ENCODE measurements around the gene NSD2.
"Not testable (repeated sequence)": the region's sequence is repeated elsewhere in the genome, so short reads cannot be mapped to it uniquely, and the experiment has no call there.

Gene NSD2

DNA sequence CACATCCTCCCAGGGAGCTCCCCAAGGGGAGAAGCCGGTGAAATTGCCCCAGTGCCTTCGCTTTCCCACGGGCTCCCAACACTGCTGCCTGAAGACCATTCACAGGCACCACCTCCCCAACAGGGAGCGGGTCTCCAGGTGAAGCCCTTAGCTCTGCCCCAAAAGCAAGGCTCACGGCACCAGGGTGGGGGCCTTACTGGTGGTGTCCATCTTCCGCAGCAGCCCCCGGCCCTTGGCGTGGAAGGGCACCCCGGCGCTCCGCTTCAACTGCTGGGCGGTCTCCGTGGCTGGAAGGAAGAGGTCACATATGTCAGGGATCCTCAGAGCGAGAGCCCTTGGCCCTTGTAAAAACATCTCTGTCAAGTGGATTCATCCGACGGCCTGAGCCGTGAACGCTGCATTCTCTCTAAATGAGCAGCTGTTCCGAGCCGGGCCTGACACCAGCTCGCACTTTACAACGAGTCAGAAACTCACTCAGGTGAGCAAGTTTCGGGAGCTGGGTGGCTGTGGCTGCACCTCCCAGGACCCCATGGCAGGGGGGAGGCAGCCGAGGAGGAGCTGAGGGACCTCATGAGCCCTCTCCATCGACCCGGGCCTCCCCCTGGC is 116.6 kb downstream of the NSD2 start:
- DNase-seq: no peak

DNA sequence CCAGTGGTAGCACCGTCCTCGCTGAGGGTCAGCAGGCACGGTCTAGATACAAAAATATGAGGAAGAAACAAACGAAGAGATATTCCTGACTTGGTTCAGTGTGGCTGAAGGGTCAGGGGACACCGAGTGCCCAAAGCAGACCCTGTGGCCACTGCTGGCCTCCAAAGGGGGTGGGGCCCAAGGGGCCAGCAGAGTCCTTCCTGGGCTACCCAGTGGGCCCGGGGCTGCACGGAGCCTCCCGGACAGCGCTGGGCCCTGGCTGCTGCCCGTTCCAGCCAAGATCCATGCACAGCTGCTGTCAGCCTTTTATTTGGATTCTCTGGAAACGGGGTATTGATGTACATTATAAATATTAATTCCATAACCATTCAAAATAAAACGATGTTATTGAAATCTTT is 117.1 kb downstream of the NSD2 start:
- no peak for DNase-seq

DNA sequence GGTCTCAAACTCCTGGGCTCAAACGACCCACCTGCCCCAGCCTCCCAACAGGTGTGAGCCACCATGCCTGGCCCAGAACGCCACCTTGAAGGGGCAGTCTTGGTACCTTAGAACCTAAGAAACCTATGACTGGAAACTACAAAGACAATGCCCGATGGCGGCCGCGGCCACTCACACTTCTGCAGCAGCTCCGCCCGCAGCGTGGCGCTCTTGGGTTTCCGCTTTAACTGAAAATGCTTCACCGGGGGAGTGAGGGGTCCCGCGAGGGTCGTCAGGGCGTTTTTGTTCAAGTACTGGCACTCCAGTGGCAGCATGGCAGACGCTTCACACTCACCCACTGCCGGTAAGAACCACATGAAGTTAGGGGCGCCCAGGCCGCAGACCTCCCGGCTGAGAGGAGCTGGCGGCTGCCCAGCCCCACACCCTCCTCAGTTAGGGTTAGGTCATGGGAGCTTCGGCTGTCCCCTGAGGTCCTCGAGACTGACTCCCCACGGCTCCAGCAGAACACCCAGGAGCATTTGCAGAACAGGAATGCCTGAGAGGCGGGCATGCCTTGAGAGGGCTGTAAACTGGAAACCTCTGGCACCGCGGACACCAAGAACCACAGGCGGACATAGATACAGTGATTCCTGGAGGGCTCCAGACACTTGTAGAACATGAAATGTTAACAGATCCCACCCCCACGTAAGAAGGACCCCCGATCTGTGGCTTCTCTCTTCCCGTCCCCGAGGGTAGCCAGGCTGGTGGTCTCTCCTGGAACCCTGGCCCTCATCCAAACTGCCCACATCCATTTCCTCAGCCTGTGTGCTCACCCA is 118.5 kb downstream of the NSD2 start:
- no peak for DNase-seq

GRCh38 chr4:1990348-1990645 is 119.1 kb downstream of the NSD2 start:
- DNase-seq: no peak

- DNase-seq: no peak
Measured at GRCh38 chr4:1990676-1991075, 119.5 kb downstream of the NSD2 start.

GRCh38 chr4:1991087-1991486 is 119.9 kb downstream of the NSD2 start:
- no peak for DNase-seq

GRCh38 chr4:1991596-1992434 is 120.6 kb downstream of the NSD2 start:
- DNase-seq: no peak

DNA sequence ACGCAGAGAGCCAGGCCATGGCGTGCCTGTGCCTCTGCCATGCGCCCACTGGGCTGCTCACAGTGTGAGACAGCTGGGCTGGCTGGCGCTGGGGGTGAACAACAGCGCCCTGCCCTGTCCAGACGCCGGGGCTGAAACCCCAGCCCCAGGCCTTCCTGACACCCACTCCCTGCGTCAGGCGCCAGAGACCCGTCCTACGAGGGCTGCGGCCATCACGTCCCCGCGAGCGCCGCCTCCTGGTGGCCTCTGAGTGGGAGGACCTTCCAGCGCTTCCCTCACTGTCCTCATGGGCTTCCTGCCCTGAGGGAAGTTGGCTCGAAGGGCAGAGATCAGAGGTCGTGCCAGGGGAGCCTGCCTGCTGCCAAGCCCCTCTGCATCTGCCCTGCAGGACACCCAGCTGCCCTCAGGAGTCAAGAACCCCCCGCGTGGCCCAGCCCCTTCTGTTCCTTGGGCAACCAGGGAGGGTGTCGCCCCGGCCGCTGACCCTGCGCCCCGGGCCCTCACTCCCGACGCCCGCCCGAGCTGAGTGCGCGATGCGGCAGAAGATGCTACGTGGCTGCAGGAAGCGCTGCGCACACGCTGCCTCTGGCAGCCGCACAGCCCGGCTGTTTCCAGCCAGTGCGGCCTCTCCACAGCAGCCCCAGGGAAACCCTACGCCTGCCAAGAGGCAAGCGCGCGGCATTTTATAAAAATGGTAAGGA is 121.4 kb downstream of the NSD2 start:
- DNase-seq: no peak

DNA sequence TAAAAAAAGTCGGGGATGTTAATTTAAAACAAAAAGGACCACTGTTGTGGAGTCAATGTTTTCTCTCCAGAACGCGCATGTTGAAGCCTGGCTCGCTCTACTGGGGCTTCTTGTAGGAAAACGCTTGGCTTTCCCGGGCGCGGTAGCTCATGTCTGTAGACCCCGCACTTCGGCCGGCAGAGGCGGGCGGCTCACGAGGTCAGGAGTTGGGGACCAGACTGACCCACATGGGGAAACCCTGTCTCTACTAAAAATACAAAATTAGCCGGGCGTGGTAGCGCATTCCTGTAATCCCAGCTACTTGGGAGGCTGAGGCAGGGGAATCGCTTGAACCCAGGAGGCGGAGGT is 122.0 kb downstream of the NSD2 start:
- no peak for DNase-seq

DNA sequence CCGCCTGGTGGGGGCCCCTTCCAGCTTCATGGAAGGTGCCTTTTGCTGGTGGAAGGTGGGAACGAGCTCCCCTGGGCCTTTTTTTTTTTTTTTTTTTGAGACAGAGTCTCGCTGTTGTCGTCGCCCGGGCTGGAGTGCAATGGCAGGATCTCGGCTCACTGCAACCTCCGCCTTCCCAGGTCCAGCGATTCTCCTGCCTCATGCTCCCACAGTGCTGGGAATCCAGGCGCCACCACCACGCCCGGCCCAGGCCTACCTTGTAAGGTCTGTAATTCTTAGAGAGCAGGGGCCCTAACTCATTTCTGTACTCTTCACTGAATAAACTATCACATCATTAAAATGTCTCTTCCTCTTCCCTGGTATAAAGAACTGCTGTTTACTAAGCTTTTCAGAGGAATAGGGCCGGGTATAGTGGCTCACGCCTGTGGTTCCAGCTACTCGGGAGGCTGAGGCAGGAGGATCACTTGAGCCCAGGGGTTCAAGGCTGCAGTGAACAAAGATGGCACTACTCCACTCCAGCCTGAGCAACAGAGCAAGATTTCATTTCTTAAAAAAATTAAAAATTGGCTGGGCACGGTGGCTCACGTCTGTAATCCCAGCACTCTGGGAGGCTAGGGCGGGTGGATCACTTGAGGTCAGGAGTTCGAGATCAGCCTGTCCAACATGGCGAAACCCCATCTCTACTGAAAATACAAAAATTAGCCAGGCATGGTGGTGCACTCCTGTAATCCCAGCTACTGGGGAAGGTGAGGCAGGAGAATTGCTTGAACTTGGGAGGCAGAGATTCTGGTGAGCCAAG is 122.7 kb downstream of the NSD2 start:
- DNase-seq: not testable (repeated sequence)

DNA sequence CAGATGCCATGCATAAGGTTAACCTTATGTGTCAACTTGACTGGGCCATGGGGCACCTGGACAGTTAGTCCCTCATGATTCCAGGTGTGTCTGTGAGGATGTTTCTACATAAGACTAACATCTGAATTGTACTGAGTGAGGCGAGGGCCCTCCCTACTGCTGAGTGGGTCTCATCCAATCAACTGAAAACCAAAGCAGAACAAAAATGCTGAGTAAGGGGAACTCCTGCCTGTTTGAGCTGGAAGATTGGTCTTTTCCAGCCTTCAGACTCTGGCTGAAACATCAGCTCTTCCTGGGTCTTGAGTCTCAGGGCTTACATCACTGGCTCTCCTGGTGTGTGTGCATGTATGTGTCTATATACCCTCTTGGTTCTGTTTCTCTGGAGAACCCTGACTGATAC is 123.7 kb downstream of the NSD2 start:
- no peak for DNase-seq

GRCh38 chr4:1996866-1997611 is 125.8 kb downstream of the NSD2 start:
- no peak for DNase-seq

DNA sequence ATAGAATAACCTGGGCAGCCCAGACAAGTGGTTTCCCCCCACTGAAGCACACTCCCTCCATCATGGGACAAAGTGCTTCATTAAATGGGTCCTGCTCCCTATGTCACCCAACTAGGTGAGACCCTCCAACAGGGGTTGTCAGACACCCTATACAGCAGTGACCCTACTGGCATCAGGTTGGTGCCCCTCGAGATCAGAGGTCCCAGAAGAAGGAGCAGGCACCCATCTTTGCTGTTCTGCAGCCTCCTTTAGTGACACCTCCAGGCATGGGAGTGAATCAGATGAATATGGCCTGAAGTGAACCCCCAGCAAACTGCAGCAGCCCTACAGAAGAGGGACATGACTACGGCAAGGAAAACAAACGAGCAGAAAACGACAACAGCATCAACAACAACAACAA is 126.5 kb downstream of the NSD2 start:
- no peak for DNase-seq

- no peak for DNase-seq
Measured at GRCh38 chr4:1998296-1998695, 127.1 kb downstream of the NSD2 start.

GRCh38 chr4:1999308-1999707 is 128.1 kb downstream of the NSD2 start:
- DNase-seq: not testable (repeated sequence)

GRCh38 chr4:2003361-2003760 is 132.2 kb downstream of the NSD2 start:
- DNase-seq: not testable (repeated sequence)

GRCh38 chr4:2006367-2006766 is 135.2 kb downstream of the NSD2 start:
- no peak for DNase-seq

- DNase-seq: no peak
Measured at GRCh38 chr4:2006956-2007653, 135.9 kb downstream of the NSD2 start.

GRCh38 chr4:2007804-2008670 is 136.8 kb downstream of the NSD2 start:
- no peak for DNase-seq

GRCh38 chr4:2008671-2008920 is 137.4 kb downstream of the NSD2 start:
- DNase-seq: no peak
